HG02798 (cell line): ENCODE results near the gene FEM1B.
"Not testable (repeated sequence)": the region's sequence is repeated elsewhere in the genome, so short reads cannot be mapped to it uniquely, and the experiment has no call there.

Experiments used
- ATAC-seq: cut with Tn5 transposase; IDR thresholded peaks from one replicate; pipeline ENCODE4 v1.9.1; 2021; ENCODE audit warnings: mild to moderate bottlenecking; ENCODE audit not compliant: unreplicated experiment, poor library complexity

The FEM1B gene

GRCh38 chr15:68277603-68278344 lies at the start of gene FEM1B:
FEM1B (plus strand) TSS chr15:68277745; CDS start chr15:68278418, 673 bp downstream.
- peak; percentile 82 for ATAC-seq

GRCh38 chr15:68228143-68228970 lies 49.2 kb upstream of the FEM1B start:
- no peak for ATAC-seq

GRCh38 chr15:68228971-68229385 lies 48.6 kb upstream of the FEM1B start:
- no peak for ATAC-seq

- peak; percentile 84 for ATAC-seq
These were observed 48.0 kb upstream of the FEM1B start, which contains the start of gene CLN6 for GRCh38 chr15:68229386-68230156. CLN6 (minus strand) TSS chr15:68229728; CDS start chr15:68229584, 144 bp downstream.

- ATAC-seq: no peak
These were observed 47.1 kb upstream of the FEM1B start for GRCh38 chr15:68230157-68231100.

GRCh38 chr15:68231102-68231818 lies 46.3 kb upstream of the FEM1B start:
- ATAC-seq: no peak

GRCh38 chr15:68232449-68232848 lies 45.1 kb upstream of the FEM1B start:
- ATAC-seq: no peak

GRCh38 chr15:68232937-68233336 lies 44.6 kb upstream of the FEM1B start:
- ATAC-seq: no peak

- no peak for ATAC-seq
These were observed 43.5 kb upstream of the FEM1B start for GRCh38 chr15:68234060-68234459.

- ATAC-seq: not testable (repeated sequence)
These were observed 43.0 kb upstream of the FEM1B start for GRCh38 chr15:68234520-68234919.

GRCh38 chr15:68235022-68235421 lies 42.5 kb upstream of the FEM1B start:
- ATAC-seq: no peak

- ATAC-seq: no peak
These were observed 38.5 kb upstream of the FEM1B start for GRCh38 chr15:68239025-68239424.

- no peak for ATAC-seq
These were observed 36.2 kb upstream of the FEM1B start for GRCh38 chr15:68241088-68241935.

GRCh38 chr15:68244235-68244634 lies 33.3 kb upstream of the FEM1B start:
- no peak for ATAC-seq

GRCh38 chr15:68249058-68249713 lies 28.4 kb upstream of the FEM1B start:
- no peak for ATAC-seq

GRCh38 chr15:68252925-68253534 lies 24.5 kb upstream of the FEM1B start:
- no peak for ATAC-seq
